HepG2 (cell line): ENCODE data around the gene MSMP. TPM values are rescaled to one million over a fixed set of nuclear protein-coding genes. Genes with fewer than 3 reads are reported as not detected.

Experiments used
- DPF2 ChIP-seq: sonication (generic); formaldehyde crosslinking; IDR thresholded peaks from 2 replicates; pipeline ENCODE4 v1.4.0; 2020; ENCODE audit warnings: mild to moderate bottlenecking, low read depth, missing genetic modification reagents, borderline replicate concordance
- HNF4A ChIP-seq: sonication (generic); formaldehyde crosslinking; IDR thresholded peaks from 2 replicates; pipeline ENCODE4 v1.4.0; 2020; ENCODE audit warnings: missing genetic modification reagents
- MEF2D ChIP-seq: sonication (generic); formaldehyde crosslinking; IDR thresholded peaks from 2 replicates; pipeline ENCODE4 v1.5.1; 2020; ENCODE audit warnings: mild to moderate bottlenecking, missing genetic modification reagents
- NKX3-1 ChIP-seq: sonication (generic); formaldehyde crosslinking; IDR thresholded peaks from 2 replicates; pipeline ENCODE4 v1.5.0; 2020; ENCODE audit warnings: missing genetic modification reagents
- POLR2A ChIP-seq, 2 experiments: IDR thresholded peaks; 2 replicates each; pipeline ENCODE4 v1.6.1; 2011; ENCODE audit warnings: low read depth in 2 of 2, low read length in 2 of 2, mild to moderate bottlenecking in 1 of 2, moderate library complexity in 1 of 2; ENCODE audit not compliant: insufficient read depth in 1 of 2
- SNAI1 ChIP-seq: sonication (generic); formaldehyde crosslinking; IDR thresholded peaks from 2 replicates; pipeline ENCODE4 v1.5.0; 2020; ENCODE audit warnings: mild to moderate bottlenecking, missing genetic modification reagents, borderline replicate concordance
- ZBTB42 ChIP-seq: sonication (generic); formaldehyde crosslinking; IDR thresholded peaks from 2 replicates; pipeline ENCODE4 v1.5.0; 2020; ENCODE audit warnings: mild to moderate bottlenecking, missing genetic modification reagents
- ZNF124 ChIP-seq: sonication (generic); formaldehyde crosslinking; IDR thresholded peaks from 2 replicates; pipeline ENCODE4 v1.4.0; 2020; ENCODE audit warnings: missing genetic modification reagents
- ZNF556 ChIP-seq: sonication (generic); formaldehyde crosslinking; IDR thresholded peaks from 2 replicates; pipeline ENCODE4 v1.4.0; 2020; ENCODE audit warnings: mild to moderate bottlenecking, missing genetic modification reagents, borderline replicate concordance
- ZSCAN31 ChIP-seq: sonication (generic); formaldehyde crosslinking; IDR thresholded peaks from 2 replicates; pipeline ENCODE4 v1.5.0; 2020; ENCODE audit warnings: low read depth, mild to moderate bottlenecking, missing genetic modification reagents
- polyA plus RNA-seq, 8 experiments: library from polyadenylated mRNA; depleted of rRNA in 3 of 8; stranded (reverse) in 7 of 8; unstranded in 1 of 8; fragments of >200 nt; fragmentation: Illumina TruSeq in 4 of 8; extraction: Trizol in 4 of 8; gene quantifications; 2 replicates each; pipeline versions ENCODE4 v1.2.1 to v1.2.3, GENCODE V29; 2011 to 2016; ENCODE audit warnings: low read depth in 4 of 8, missing spikeins in 1 of 8, mixed read lengths in 1 of 8; ENCODE audit not compliant: insufficient read depth in 1 of 8
- total RNA-seq, 5 experiments: library from RNA; depleted of rRNA; stranded (reverse); fragments of >200 nt; fragmentation: Illumina TruSeq; extraction: Trizol; gene quantifications; 2 replicates each; pipeline ENCODE4 v1.2.3, GENCODE V29; 2016; ENCODE audit warnings: low read depth in 1 of 5
- TF ChIP-seq, protein P1 (sequence below): sonication (generic); formaldehyde crosslinking; conservative IDR thresholded peaks from 2 replicates; pipeline ENCODE4 v1.4.0; 2020; ENCODE audit warnings: mild to moderate bottlenecking, missing genetic modification reagents, moderate library complexity
- TF ChIP-seq, protein P2 (sequence below): sonication (generic); formaldehyde crosslinking; conservative IDR thresholded peaks from 2 replicates; pipeline ENCODE4 v1.4.0; 2020; ENCODE audit warnings: missing genetic modification reagents
- TF ChIP-seq, protein P3 (sequence below): sonication (generic); formaldehyde crosslinking; IDR thresholded peaks from 2 replicates; pipeline ENCODE4 v1.4.0; 2020; ENCODE audit warnings: mild to moderate bottlenecking, missing genetic modification reagents
- TF ChIP-seq, protein P4 (sequence below): sonication (generic); formaldehyde crosslinking; IDR thresholded peaks from 2 replicates; pipeline ENCODE4 v1.4.0; 2020; ENCODE audit warnings: mild to moderate bottlenecking, missing genetic modification reagents
- TF ChIP-seq, protein P5 (sequence below): sonication (generic); formaldehyde crosslinking; IDR thresholded peaks from 2 replicates; pipeline ENCODE4 v1.4.0; 2020; ENCODE audit warnings: missing genetic modification reagents
- TF ChIP-seq, protein P6 (sequence below): fragments of 450-650 bp; IDR thresholded peaks from 2 replicates; pipeline ENCODE4 v1.6.1; 2016

The MSMP gene
- total and polyA plus RNA-seq, 2 of the 13 experiments (the other 11 are each of a cell fraction or from before 2014, with no cell fraction given), result 0.24 to 0.46 TPM

DNA sequence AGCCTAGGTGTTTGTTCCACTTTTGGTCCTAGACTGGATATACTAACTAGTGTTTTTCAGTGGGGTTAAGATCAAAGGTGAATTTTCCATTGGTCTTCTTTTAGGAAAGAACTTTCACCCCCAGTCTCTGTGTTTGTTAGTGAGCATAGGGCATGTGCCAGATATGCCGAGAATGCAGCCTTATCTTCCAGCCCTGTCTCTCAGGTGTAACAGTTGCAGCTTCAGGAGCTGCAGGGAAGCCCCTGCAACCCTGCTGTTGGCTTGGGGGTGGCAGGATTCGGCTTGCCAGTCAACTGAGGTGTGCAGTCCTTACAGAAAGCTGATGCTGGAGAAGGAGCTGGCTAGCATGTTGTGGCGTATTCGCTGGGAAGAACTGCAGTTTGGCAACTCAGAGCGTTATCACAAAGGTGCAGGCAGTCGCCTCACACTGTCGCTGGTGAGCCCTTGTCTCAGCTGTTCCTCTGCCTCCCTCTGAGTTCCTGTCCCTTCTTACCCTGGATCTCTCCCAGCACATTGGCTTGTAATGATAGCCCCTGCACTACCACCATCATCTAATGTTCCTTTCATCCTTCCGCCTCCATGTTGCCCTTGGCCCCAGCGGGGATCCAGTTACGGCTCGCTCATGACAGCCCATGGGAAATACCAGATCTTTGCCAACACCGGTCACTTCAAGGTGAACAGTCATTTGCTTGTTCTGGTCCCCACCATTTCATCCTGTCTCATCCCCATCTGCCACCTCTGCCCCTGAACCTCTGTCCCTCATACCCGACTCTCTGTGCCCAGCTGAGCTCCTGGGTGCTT is 47.5 kb upstream of the MSMP start (continued):
- TF ChIP-seq, protein P1, sequence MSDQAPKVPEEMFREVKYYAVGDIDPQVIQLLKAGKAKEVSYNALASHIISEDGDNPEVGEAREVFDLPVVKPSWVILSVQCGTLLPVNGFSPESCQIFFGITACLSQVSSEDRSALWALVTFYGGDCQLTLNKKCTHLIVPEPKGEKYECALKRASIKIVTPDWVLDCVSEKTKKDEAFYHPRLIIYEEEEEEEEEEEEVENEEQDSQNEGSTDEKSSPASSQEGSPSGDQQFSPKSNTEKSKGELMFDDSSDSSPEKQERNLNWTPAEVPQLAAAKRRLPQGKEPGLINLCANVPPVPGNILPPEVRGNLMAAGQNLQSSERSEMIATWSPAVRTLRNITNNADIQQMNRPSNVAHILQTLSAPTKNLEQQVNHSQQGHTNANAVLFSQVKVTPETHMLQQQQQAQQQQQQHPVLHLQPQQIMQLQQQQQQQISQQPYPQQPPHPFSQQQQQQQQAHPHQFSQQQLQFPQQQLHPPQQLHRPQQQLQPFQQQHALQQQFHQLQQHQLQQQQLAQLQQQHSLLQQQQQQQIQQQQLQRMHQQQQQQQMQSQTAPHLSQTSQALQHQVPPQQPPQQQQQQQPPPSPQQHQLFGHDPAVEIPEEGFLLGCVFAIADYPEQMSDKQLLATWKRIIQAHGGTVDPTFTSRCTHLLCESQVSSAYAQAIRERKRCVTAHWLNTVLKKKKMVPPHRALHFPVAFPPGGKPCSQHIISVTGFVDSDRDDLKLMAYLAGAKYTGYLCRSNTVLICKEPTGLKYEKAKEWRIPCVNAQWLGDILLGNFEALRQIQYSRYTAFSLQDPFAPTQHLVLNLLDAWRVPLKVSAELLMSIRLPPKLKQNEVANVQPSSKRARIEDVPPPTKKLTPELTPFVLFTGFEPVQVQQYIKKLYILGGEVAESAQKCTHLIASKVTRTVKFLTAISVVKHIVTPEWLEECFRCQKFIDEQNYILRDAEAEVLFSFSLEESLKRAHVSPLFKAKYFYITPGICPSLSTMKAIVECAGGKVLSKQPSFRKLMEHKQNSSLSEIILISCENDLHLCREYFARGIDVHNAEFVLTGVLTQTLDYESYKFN (CRISPR knock-in tag), result peak; percentile 86
- TF ChIP-seq MEF2D (CRISPR knock-in tag) (0 out of 2 replicates have a peak, but pooled peaks have one; percentile 6), HNF4A (peak; percentile 70), ZNF556 (CRISPR knock-in tag) (peak; percentile 28; the same call in 1 of the 2 replicates), POLR2A (IDR thresholded peaks at IDR 0.05; ENCODE audit: insufficient read depth in 1 of 2, low read depth in 2 of 2, low read length in 2 of 2) (peak in 1 of 2 experiments; percentile 30; a peak in 1 of 4 replicates), SNAI1 (CRISPR knock-in tag) (no peak), ZNF124 (CRISPR knock-in tag) (no peak), NKX3-1 (CRISPR knock-in tag) (no peak), ZBTB42 (CRISPR knock-in tag) (no peak), DPF2 (CRISPR knock-in tag) (no peak), ZSCAN31 (CRISPR knock-in tag) (0 out of 2 replicates have a peak, but pooled peaks have one; percentile 20)
- TF ChIP-seq, protein P2, sequence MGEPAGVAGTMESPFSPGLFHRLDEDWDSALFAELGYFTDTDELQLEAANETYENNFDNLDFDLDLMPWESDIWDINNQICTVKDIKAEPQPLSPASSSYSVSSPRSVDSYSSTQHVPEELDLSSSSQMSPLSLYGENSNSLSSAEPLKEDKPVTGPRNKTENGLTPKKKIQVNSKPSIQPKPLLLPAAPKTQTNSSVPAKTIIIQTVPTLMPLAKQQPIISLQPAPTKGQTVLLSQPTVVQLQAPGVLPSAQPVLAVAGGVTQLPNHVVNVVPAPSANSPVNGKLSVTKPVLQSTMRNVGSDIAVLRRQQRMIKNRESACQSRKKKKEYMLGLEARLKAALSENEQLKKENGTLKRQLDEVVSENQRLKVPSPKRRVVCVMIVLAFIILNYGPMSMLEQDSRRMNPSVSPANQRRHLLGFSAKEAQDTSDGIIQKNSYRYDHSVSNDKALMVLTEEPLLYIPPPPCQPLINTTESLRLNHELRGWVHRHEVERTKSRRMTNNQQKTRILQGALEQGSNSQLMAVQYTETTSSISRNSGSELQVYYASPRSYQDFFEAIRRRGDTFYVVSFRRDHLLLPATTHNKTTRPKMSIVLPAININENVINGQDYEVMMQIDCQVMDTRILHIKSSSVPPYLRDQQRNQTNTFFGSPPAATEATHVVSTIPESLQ, result no peak
- TF ChIP-seq, protein P3, sequence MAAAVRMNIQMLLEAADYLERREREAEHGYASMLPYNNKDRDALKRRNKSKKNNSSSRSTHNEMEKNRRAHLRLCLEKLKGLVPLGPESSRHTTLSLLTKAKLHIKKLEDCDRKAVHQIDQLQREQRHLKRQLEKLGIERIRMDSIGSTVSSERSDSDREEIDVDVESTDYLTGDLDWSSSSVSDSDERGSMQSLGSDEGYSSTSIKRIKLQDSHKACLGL (CRISPR knock-in tag), result 0 out of 2 replicates have a peak, but pooled peaks have one; percentile 38
- TF ChIP-seq, protein P4, sequence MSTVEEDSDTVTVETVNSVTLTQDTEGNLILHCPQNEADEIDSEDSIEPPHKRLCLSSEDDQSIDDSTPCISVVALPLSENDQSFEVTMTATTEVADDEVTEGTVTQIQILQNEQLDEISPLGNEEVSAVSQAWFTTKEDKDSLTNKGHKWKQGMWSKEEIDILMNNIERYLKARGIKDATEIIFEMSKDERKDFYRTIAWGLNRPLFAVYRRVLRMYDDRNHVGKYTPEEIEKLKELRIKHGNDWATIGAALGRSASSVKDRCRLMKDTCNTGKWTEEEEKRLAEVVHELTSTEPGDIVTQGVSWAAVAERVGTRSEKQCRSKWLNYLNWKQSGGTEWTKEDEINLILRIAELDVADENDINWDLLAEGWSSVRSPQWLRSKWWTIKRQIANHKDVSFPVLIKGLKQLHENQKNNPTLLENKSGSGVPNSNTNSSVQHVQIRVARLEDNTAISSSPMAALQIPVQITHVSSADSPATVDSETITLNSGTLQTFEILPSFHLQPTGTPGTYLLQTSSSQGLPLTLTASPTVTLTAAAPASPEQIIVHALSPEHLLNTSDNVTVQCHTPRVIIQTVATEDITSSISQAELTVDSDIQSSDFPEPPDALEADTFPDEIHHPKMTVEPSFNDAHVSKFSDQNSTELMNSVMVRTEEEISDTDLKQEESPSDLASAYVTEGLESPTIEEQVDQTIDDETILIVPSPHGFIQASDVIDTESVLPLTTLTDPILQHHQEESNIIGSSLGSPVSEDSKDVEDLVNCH (CRISPR knock-in tag), result no peak
- TF ChIP-seq, protein P5, sequence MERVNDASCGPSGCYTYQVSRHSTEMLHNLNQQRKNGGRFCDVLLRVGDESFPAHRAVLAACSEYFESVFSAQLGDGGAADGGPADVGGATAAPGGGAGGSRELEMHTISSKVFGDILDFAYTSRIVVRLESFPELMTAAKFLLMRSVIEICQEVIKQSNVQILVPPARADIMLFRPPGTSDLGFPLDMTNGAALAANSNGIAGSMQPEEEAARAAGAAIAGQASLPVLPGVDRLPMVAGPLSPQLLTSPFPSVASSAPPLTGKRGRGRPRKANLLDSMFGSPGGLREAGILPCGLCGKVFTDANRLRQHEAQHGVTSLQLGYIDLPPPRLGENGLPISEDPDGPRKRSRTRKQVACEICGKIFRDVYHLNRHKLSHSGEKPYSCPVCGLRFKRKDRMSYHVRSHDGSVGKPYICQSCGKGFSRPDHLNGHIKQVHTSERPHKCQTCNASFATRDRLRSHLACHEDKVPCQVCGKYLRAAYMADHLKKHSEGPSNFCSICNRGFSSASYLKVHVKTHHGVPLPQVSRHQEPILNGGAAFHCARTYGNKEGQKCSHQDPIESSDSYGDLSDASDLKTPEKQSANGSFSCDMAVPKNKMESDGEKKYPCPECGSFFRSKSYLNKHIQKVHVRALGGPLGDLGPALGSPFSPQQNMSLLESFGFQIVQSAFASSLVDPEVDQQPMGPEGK, result 0 out of 2 replicates have a peak, but pooled peaks have one; percentile 26
- TF ChIP-seq, protein P6, sequence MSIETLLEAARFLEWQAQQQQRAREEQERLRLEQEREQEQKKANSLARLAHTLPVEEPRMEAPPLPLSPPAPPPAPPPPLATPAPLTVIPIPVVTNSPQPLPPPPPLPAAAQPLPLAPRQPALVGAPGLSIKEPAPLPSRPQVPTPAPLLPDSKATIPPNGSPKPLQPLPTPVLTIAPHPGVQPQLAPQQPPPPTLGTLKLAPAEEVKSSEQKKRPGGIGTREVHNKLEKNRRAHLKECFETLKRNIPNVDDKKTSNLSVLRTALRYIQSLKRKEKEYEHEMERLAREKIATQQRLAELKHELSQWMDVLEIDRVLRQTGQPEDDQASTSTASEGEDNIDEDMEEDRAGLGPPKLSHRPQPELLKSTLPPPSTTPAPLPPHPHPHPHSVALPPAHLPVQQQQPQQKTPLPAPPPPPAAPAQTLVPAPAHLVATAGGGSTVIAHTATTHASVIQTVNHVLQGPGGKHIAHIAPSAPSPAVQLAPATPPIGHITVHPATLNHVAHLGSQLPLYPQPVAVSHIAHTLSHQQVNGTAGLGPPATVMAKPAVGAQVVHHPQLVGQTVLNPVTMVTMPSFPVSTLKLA, result no peak
